ENCODE measurements around the gene CHI3L1. TPM values are rescaled to one million over a fixed set of nuclear protein-coding genes. Genes with fewer than 3 reads are reported as not detected.

Gene CHI3L1
- total RNA-seq, 1 donor from 2014 or later: not detected

GRCh38 chr1:203142124-203142523 is 44.4 kb downstream of the CHI3L1 start:
- H3K36me3 Mint-ChIP-seq (ENCODE audit: low read depth): no peaks in the 10 kb centered on the region
- no peak overlapping the region for H3K27ac Mint-ChIP-seq (ENCODE audit: unreplicated experiment)
- TF ChIP-seq CTCF (conservative IDR thresholded peaks at IDR 0.05): no peak
- no peaks in the 10 kb centered on the region for H3K27me3 Mint-ChIP-seq (ENCODE audit: low read depth)
- H3K4me1 Mint-ChIP-seq: peaks cover 25% of the 10 kb centered on the region
- DNase-seq (ENCODE audit: low read depth, low spot score): no peak
- H3K4me3 Mint-ChIP-seq: no peak overlapping the region
- H3K9me3 Mint-ChIP-seq: no peaks in the 10 kb centered on the region

DNA sequence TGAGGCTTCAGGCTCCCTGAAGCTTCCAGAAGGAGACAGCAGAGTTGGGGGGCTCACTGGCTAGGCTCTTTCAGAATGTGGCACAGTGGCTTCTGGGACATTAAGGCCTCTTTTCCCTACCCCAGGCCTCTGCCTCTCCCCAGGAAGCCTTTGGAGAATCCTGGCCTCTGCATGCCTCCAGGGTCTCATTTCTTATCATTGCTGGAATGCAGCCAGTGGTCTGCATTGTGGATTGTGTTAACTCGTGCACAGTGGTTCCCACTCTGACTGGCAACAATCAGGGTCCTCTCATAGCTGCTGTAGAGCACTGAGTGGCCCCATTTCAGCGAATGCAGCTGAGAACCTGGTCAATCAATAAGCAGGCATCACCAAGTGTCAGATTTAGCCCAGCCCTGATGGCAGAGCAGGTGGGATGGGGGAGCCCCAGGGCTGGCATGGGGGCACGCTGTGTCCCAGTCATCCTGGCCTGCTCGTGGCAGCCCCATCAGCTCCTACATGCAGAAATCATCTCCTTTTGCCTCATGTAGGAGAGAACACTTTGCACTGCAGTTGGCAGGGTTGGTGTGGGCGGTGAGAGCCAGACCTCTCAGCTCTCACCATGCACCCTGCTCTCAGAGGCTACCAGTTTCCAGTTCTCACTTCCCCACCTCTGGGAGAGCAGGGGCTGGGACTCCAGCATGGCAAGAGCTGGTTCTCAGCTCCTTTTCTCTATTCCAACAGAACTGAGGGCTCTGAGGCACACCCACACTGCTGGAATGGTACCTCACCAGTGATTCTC is 45.6 kb downstream of the CHI3L1 start:
- H3K36me3 Mint-ChIP-seq (ENCODE audit: low read depth): no peaks in the 10 kb centered on the region
- no peak for DNase-seq (ENCODE audit: low read depth, low spot score)
- H3K4me1 Mint-ChIP-seq: peaks cover 23% of the 10 kb centered on the region
- peak overlapping the region; percentile 48 for H3K27ac Mint-ChIP-seq (ENCODE audit: unreplicated experiment)
- no peaks in the 10 kb centered on the region for H3K27me3 Mint-ChIP-seq (ENCODE audit: low read depth)
- no peaks in the 10 kb centered on the region for H3K9me3 Mint-ChIP-seq
- TF ChIP-seq CTCF (conservative IDR thresholded peaks at IDR 0.05): no peak
- no peak overlapping the region for H3K4me3 Mint-ChIP-seq

GRCh38 chr1:203139976-203140475 is 46.5 kb downstream of the CHI3L1 start:
- Mint-ChIP-seq H3K9me3 (no peaks in the 10 kb centered on the region), H3K27me3 (ENCODE audit: low read depth) (no peaks in the 10 kb centered on the region), H3K4me3 (no peak overlapping the region), H3K4me1 (peaks cover 16% of the 10 kb centered on the region), H3K36me3 (ENCODE audit: low read depth) (no peaks in the 10 kb centered on the region), H3K27ac (ENCODE audit: unreplicated experiment) (no peak overlapping the region)
- DNase-seq (ENCODE audit: low read depth, low spot score): no peak
- no peak for TF ChIP-seq CTCF (conservative IDR thresholded peaks at IDR 0.05)

DNA sequence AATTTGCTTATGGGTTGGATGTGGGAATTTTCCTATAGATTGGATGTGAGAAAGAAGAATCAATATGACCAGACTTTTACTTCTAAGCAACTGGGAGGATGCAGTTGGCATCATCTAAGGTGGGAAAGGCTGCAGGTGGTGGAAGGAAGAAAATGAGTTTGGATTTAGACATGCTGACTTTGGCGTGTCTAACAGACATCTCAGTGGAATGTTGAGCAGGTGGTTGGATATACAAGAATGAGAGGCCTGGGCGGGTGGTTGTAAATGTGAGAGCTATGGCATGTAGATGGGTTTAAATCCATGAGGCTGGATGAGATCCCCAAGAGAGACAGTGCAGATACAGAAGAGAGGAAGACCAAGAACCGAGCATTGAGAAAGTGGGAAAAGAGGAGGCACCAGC is 48.4 kb downstream of the CHI3L1 start:
- TF ChIP-seq CTCF (conservative IDR thresholded peaks at IDR 0.05): no peak
- H3K27me3 Mint-ChIP-seq (ENCODE audit: low read depth): no peaks in the 10 kb centered on the region
- H3K36me3 Mint-ChIP-seq (ENCODE audit: low read depth): no peaks in the 10 kb centered on the region
- DNase-seq (ENCODE audit: low read depth, low spot score): no peak
- no peak overlapping the region for H3K27ac Mint-ChIP-seq (ENCODE audit: unreplicated experiment)
- no peaks in the 10 kb centered on the region for H3K9me3 Mint-ChIP-seq
- H3K4me1 Mint-ChIP-seq: no peaks in the 10 kb centered on the region
- H3K4me3 Mint-ChIP-seq: no peak overlapping the region

- Mint-ChIP-seq H3K27ac (ENCODE audit: unreplicated experiment) (no peak overlapping the region), H3K9me3 (no peaks in the 10 kb centered on the region), H3K4me1 (no peaks in the 10 kb centered on the region), H3K27me3 (ENCODE audit: low read depth) (no peaks in the 10 kb centered on the region), H3K36me3 (ENCODE audit: low read depth) (no peaks in the 10 kb centered on the region), H3K4me3 (no peak overlapping the region)
- no peak for DNase-seq (ENCODE audit: low read depth, low spot score)
- no peak for TF ChIP-seq CTCF (conservative IDR thresholded peaks at IDR 0.05)
Measured at GRCh38 chr1:203137324-203137723, 49.2 kb downstream of the CHI3L1 start.
